ENCODE results near the gene MRPS15. TPM values are rescaled to one million over a fixed set of nuclear protein-coding genes. Genes with fewer than 3 reads are reported as not detected.

Gene MRPS15
- total and polyA plus RNA-seq, 9 donors, result 30.9 to 83.5 (median 38.0) TPM

- no peaks in the 10 kb centered on the region for H3K4me1 ChIP-seq (ENCODE audit: insufficient read depth)
- no peaks in the 10 kb centered on the region for H3K9me3 ChIP-seq
- no peak overlapping the region for H3K4me3 ChIP-seq
- TF ChIP-seq CTCF (IDR thresholded peaks at IDR 0.05), result no peak
- no peak overlapping the region for H3K27ac ChIP-seq
- no peaks in the 10 kb centered on the region for H3K36me3 ChIP-seq
- no peaks in the 10 kb centered on the region for H3K27me3 ChIP-seq
- intact Hi-C loops (cut with DNase I), result loop anchor here in 2 of 4 donors (10.0 kb wide), 2 partner anchors 271 to 321 kb away; partner anchors contain the start of gene MAP7D1 (in 1 of the 2)
- WGBS, 3 donors, result 74 to 81% (median 78%) methylated on average over 4 of the region's 4 CpGs
- no peak for DNase-seq
These were observed 38.4 kb downstream of the MRPS15 start for GRCh38 chr1:36425791-36426190.

- no peak overlapping the region for H3K4me3 ChIP-seq
- TF ChIP-seq POLR2A (IDR thresholded peaks at IDR 0.05) (no peak), CTCF (IDR thresholded peaks at IDR 0.05) (no peak), EP300 (IDR thresholded peaks at IDR 0.05) (no peak)
- WGBS, 3 donors, result 82 to 85% (median 83%) methylated on average over 7 of the region's 7 CpGs
These were observed 42.5 kb downstream of the MRPS15 start for GRCh38 chr1:36421649-36422048.

GRCh38 chr1:36420836-36421317 lies 43.3 kb downstream of the MRPS15 start:
- Histone ChIP-seq H3K9me3 (no peaks in the 10 kb centered on the region), H3K36me3 (no peaks in the 10 kb centered on the region), H3K27ac (no peak overlapping the region), H3K4me3 (no peak overlapping the region), H3K4me1 (ENCODE audit: insufficient read depth) (peaks cover 1% of the 10 kb centered on the region), H3K27me3 (no peaks in the 10 kb centered on the region)
- intact Hi-C loops (cut with DNase I), result loop anchor here in 2 of 4 donors (5.0 to 10.0 kb wide), 3 partner anchors 79 to 316 kb away; partner anchors contain the start of gene MAP7D1 (in 1 of the 2)
- WGBS, 3 donors, result 14 to 18% (median 18%) methylated on average over 13 of the region's 13 CpGs
- peak; percentile 77 to 94 (median 91) for DNase-seq
- TF ChIP-seq POLR2A (IDR thresholded peaks at IDR 0.05) (no peak), EP300 (IDR thresholded peaks at IDR 0.05) (no peak), CTCF (IDR thresholded peaks at IDR 0.05) (peak; percentile 74 to 82 (median 75))

More at GRCh38 chr1:36421649-36422048, 42.5 kb downstream of the MRPS15 start:
- no peak for DNase-seq
- no peak overlapping the region for H3K27ac ChIP-seq
- H3K9me3 ChIP-seq, result no peaks in the 10 kb centered on the region
- no peaks in the 10 kb centered on the region for H3K27me3 ChIP-seq
- H3K4me1 ChIP-seq (ENCODE audit: insufficient read depth), result peaks cover 1% of the 10 kb centered on the region
- intact Hi-C loops (cut with DNase I), result loop anchor here in 2 of 4 donors (5.0 to 10.0 kb wide), 3 partner anchors 79 to 317 kb away; partner anchors contain the start of gene MAP7D1 (in 1 of the 2)
- no peaks in the 10 kb centered on the region for H3K36me3 ChIP-seq

GRCh38 chr1:36420409-36420808 lies 43.8 kb downstream of the MRPS15 start:
- no peaks in the 10 kb centered on the region for H3K36me3 ChIP-seq
- no peaks in the 10 kb centered on the region for H3K27me3 ChIP-seq
- no peak overlapping the region for H3K27ac ChIP-seq
- peak in 4 of 5 donors; percentile 40 to 63 (median 45) for DNase-seq
- no peak for TF ChIP-seq EP300 (IDR thresholded peaks at IDR 0.05)
- TF ChIP-seq POLR2A (IDR thresholded peaks at IDR 0.05), result no peak
- no peak for TF ChIP-seq CTCF (IDR thresholded peaks at IDR 0.05)
- peaks cover 1% of the 10 kb centered on the region for H3K4me1 ChIP-seq (ENCODE audit: insufficient read depth)
- intact Hi-C loops (cut with DNase I), result loop anchor here in 2 of 4 donors (5.0 to 10.0 kb wide), 3 partner anchors 78 to 316 kb away; partner anchors contain the start of gene MAP7D1 (in 1 of the 2)
- WGBS, 3 donors, result 8 to 15% (median 9%) methylated on average over 5 of the region's 5 CpGs
- H3K4me3 ChIP-seq, result no peak overlapping the region
- no peaks in the 10 kb centered on the region for H3K9me3 ChIP-seq
